ENCODE measurements around the gene GABPA. TPM values are rescaled to one million over a fixed set of nuclear protein-coding genes. Genes with fewer than 3 reads are reported as not detected.

Gene GABPA
- total and polyA plus RNA-seq, 4 donors = 5.4 to 19.4 (median 11.5) TPM

DNA sequence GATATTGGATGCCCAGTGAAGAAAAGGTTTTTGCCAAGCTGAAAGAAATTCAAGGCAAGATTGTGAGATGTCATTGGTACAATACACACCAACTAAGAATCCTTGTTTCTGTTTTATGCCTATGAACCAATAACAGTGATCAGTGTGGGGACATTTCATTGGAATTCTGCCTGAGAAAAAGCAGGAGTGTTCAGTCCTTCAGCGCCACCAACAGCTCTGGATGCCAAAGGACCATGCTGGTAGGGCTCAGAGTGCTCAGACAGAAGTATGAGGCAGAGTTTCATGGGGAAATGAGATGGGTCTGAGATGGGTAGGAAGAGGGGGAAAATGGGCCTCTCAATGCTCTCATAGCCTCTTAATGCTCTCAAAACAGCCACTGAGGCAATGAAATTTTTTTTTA lies 56.5 kb downstream of the GABPA start:
- peaks cover 0 to 7% (median 0%) of the 10 kb centered on the region in 4 donors for H3K27me3 ChIP-seq (ENCODE audit: control insufficient read depth in 4 of 4, insufficient read depth in 4 of 4, low read length in 3 of 4)

DNA sequence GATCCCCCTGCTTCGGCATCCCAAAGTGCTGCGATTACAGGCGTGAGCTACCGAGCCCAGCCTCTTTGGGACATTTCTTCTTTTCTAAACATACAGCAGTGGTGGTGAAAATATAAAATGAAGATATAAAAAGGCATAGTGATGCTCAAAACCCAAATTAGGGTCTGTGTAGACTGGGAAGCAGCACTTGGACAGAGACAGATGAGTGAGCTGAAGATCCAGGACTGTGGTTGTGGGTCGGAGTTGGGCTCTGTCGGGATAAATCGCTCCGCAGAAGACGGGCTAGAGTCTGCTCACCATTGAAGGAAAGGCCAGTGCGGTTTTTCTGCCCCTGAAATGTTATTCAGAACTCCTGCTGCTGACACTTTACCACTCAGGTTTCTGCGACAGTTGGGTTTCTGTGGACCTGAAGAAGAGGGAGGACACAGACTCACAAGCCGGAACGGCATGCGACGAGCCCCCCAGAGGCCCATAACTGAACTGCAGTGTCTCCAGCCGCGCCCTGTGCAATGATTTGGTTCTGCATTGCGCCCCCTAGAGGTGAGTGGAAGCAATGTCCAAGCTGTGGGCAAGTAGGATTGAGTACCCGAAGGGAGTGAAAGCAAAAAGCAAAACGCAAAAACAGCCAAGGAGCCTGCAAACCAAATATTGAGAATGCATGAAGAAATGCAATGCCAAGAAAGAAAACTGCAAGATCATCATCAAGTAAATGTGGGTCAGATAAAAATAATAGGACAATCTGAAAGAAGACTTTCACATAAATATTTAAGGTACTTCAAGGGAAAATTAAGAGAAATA lies 66.6 kb downstream of the GABPA start:
- WGBS = 32% methylated on average over 20 of the region's 20 CpGs
- Histone ChIP-seq H3K9ac (ENCODE audit: low read depth in 1 of 2, low read length in 2 of 2) (no peak overlapping the region), H3K36me3 (ENCODE audit: control insufficient read depth in 4 of 4, insufficient read depth in 3 of 4, low read depth in 1 of 4, low read length in 3 of 4) (no peaks in the 10 kb centered on the region), H3K27me3 (ENCODE audit: control insufficient read depth in 4 of 4, insufficient read depth in 4 of 4, low read length in 3 of 4) (no peaks in the 10 kb centered on the region), H3K4me1 (ENCODE audit: control insufficient read depth in 4 of 4, insufficient read depth in 4 of 4, low read length in 3 of 4) (peaks cover 0 to 5% (median 2%) of the 10 kb centered on the region in 4 donors), H3K4me3 (ENCODE audit: low read depth in 1 of 3, low read length in 3 of 3) (no peak overlapping the region), H3K27ac (ENCODE audit: low read depth in 1 of 2, low read length in 2 of 2) (no peak overlapping the region), H3K9me3 (ENCODE audit: control insufficient read depth in 4 of 4, low read length in 3 of 4) (no peaks in the 10 kb centered on the region)
- TF ChIP-seq EGR1 (IDR thresholded peaks at IDR 0.05; ENCODE audit: low read depth in 2 of 2) = no peak
- TF ChIP-seq RXRA (IDR thresholded peaks at IDR 0.05) = peak in 1 of 2 donors; percentile 22
- TF ChIP-seq HNF4G (IDR thresholded peaks at IDR 0.05) = no peak
- TF ChIP-seq, protein P1, sequence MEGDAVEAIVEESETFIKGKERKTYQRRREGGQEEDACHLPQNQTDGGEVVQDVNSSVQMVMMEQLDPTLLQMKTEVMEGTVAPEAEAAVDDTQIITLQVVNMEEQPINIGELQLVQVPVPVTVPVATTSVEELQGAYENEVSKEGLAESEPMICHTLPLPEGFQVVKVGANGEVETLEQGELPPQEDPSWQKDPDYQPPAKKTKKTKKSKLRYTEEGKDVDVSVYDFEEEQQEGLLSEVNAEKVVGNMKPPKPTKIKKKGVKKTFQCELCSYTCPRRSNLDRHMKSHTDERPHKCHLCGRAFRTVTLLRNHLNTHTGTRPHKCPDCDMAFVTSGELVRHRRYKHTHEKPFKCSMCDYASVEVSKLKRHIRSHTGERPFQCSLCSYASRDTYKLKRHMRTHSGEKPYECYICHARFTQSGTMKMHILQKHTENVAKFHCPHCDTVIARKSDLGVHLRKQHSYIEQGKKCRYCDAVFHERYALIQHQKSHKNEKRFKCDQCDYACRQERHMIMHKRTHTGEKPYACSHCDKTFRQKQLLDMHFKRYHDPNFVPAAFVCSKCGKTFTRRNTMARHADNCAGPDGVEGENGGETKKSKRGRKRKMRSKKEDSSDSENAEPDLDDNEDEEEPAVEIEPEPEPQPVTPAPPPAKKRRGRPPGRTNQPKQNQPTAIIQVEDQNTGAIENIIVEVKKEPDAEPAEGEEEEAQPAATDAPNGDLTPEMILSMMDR (IDR thresholded peaks at IDR 0.05; ENCODE audit: low read depth, low read length, missing input control) = peak; percentile 100
- TF ChIP-seq YY1 (IDR thresholded peaks at IDR 0.05) = peak; percentile 24
- no peak for TF ChIP-seq ATF3 (IDR thresholded peaks at IDR 0.05)
- peak; percentile 84 to 92 for TF ChIP-seq RAD21 (IDR thresholded peaks at IDR 0.05)
- peak; percentile 27 for TF ChIP-seq REST (IDR thresholded peaks at IDR 0.05)
- TF ChIP-seq HNF4A (conservative IDR thresholded peaks at IDR 0.05) = peak in 1 of 2 donors; percentile 30
- DNase-seq (ENCODE audit: low spot score) = peak; percentile 83

More for the DNA sequence above, 56.5 kb downstream of the GABPA start:
- peaks cover 0 to 8% (median 3%) of the 10 kb centered on the region in 4 donors for H3K4me1 ChIP-seq (ENCODE audit: control insufficient read depth in 4 of 4, insufficient read depth in 4 of 4, low read length in 3 of 4)
- no peak for TF ChIP-seq HNF4G (IDR thresholded peaks at IDR 0.05)
- TF ChIP-seq TAF1 (conservative IDR thresholded peaks at IDR 0.05) = no peak
- no peak for TF ChIP-seq ATF3 (IDR thresholded peaks at IDR 0.05)
- no peak for TF ChIP-seq EGR1 (IDR thresholded peaks at IDR 0.05; ENCODE audit: low read depth in 2 of 2)
- no peak for TF ChIP-seq HNF4A (conservative IDR thresholded peaks at IDR 0.05)
- TF ChIP-seq FOXA2 (IDR thresholded peaks at IDR 0.05) = no peak
- TF ChIP-seq JUND (IDR thresholded peaks at IDR 0.05) = no peak
- TF ChIP-seq SP1 (IDR thresholded peaks at IDR 0.05) = no peak
- no peak for TF ChIP-seq GABPA (IDR thresholded peaks at IDR 0.05 in 1 of 2, conservative IDR thresholded peaks at IDR 0.05 in 1 of 2)
- TF ChIP-seq, protein P2, sequence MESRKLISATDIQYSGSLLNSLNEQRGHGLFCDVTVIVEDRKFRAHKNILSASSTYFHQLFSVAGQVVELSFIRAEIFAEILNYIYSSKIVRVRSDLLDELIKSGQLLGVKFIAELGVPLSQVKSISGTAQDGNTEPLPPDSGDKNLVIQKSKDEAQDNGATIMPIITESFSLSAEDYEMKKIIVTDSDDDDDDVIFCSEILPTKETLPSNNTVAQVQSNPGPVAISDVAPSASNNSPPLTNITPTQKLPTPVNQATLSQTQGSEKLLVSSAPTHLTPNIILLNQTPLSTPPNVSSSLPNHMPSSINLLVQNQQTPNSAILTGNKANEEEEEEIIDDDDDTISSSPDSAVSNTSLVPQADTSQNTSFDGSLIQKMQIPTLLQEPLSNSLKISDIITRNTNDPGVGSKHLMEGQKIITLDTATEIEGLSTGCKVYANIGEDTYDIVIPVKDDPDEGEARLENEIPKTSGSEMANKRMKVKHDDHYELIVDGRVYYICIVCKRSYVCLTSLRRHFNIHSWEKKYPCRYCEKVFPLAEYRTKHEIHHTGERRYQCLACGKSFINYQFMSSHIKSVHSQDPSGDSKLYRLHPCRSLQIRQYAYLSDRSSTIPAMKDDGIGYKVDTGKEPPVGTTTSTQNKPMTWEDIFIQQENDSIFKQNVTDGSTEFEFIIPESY (IDR thresholded peaks at IDR 0.05) = no peak
- TF ChIP-seq FOXA1 (IDR thresholded peaks at IDR 0.05) = no peak
- TF ChIP-seq, protein P1 (IDR thresholded peaks at IDR 0.05; ENCODE audit: low read depth, low read length, missing input control) = no peak
- no peak for TF ChIP-seq YY1 (IDR thresholded peaks at IDR 0.05)
- TF ChIP-seq RAD21 (IDR thresholded peaks at IDR 0.05) = no peak
- TF ChIP-seq NR2F2 (IDR thresholded peaks at IDR 0.05) = no peak
- TF ChIP-seq RXRA (IDR thresholded peaks at IDR 0.05) = no peak
- H3K36me3 ChIP-seq (ENCODE audit: control insufficient read depth in 4 of 4, insufficient read depth in 3 of 4, low read depth in 1 of 4, low read length in 3 of 4) = no peaks in the 10 kb centered on the region
- H3K27ac ChIP-seq (ENCODE audit: low read depth in 1 of 2, low read length in 2 of 2) = no peak overlapping the region
- no peak overlapping the region for H3K4me3 ChIP-seq (ENCODE audit: low read depth in 1 of 3, low read length in 3 of 3)
- H3K9me3 ChIP-seq (ENCODE audit: control insufficient read depth in 4 of 4, low read length in 3 of 4) = no peaks in the 10 kb centered on the region
- H3K9ac ChIP-seq (ENCODE audit: low read depth in 1 of 2, low read length in 2 of 2) = no peak overlapping the region
- DNase-seq (ENCODE audit: low spot score) = no peak
- WGBS = 97% methylated on average over 1 of the region's 1 CpG

Data from liver (tissue), 9 donors.